GM12892 (cell line): ENCODE results near the gene PPP6R1.

ENCODE experiments used
- POLR2A ChIP-seq: IDR thresholded peaks from 2 replicates; pipeline ENCODE4 v1.6.1; 2011; ENCODE audit warnings: low read depth, low read length, control low read depth
- TAF1 ChIP-seq: IDR thresholded peaks from 2 replicates; pipeline ENCODE4 v1.6.1; 2011; ENCODE audit warnings: low read depth, mild to moderate bottlenecking, control low read depth, low read length, borderline replicate concordance

DNA sequence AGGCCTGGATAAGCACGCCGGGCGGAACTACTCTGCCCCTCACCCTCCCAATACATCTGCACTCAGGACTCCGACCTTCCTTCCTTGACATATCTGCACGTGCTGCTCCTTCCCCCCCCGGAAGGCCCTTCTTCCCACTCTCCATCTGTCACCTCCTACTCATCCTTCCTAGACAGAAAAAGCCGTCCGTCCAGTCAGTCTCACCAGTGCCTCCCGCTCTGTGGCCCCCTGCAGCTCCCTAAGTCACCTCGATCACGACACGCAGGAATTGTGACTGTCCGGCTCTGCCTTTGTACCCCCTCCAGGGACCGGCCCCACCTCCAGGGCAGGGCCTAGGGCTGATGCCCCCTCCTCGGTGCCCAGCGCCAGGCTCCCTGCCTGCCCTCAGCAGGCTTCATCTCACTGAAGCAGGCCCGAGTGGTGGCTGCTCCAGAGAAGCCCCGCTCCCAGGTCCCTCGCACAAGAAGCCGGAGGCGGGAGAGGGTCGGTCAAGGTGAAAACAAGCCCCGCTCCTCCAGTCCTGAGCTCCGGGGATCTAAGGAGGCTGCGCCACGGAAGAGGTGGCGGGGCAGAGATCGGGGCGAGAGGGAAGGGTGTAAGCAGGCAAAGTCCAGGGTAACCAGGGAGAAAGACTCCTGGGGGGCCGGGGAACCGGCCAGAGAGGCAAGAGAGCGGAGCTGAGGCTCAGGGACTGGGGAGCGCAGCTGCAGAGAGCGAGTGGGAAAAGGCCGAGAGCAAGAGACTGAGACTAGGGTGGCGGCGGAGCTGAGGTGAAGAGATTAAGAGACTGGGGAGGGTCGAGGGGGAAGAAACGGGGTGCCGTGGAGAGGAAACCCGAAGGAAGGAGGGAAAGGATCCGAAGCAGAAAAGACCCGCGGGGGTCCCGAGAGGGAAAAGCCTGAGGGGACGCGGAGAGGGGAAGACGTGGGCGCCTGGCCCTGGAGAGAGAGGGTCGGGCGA lies 1.1 kb downstream of the PPP6R1 start:
- TF ChIP-seq TAF1 (no peak), POLR2A (no peak)
